ENCODE measurements around the gene ADORA2A. TPM values are rescaled to one million over a fixed set of nuclear protein-coding genes. Genes with fewer than 3 reads are reported as not detected.
A peak's percentile ranks its signal among the peaks of the same experiment; 100 is the strongest.

ADORA2A gene
- total RNA-seq, 2 experiments from 2014 or later, result 15.5 to 16.4 TPM

DNA sequence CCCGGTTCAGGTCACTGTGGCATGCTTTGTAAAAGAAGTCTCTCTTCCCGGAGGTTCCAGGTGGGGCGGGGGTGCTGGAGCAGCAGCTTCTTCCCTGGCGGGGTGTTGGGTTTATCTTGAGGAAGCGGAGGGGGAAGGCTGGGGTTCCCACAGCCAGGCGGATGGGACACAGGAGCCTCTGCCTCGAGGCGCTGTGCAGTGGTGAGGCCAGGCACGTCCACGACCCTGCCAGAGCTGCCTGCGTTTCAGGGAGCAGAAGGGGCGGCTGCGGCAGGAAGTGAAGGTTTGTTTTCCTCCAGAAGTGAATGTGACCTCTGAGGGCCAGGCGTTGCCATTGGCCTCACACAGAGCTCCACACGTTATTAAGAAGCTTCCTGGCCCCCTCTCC, 20.1 kb upstream of the ADORA2A start:
- peaks cover 23% of the 10 kb centered on the region for H3K4me1 ChIP-seq (ENCODE audit: insufficient read depth, low read length)
- intact Hi-C loops (cut with DNase I, micrococcal nuclease), result no loop called here
- ATAC-seq (ENCODE audit: poor library complexity) (no peak), DNase-seq (peak in 1 of 14 experiments; percentile 7)
- Mint-ChIP-seq H3K36me3 (ENCODE audit: low read depth) (peaks cover 40% of the 10 kb centered on the region), H3K4me1 (ENCODE audit: low read depth) (peaks cover 24% of the 10 kb centered on the region), H3K9me3 (no peaks in the 10 kb centered on the region), H3K27ac (peak overlapping the region; percentile 69), H3K4me3 (no peak overlapping the region), H3K27me3 (no peaks in the 10 kb centered on the region)
- no peaks in the 10 kb centered on the region for H3K9me3 ChIP-seq (ENCODE audit: control insufficient read depth in 1 of 2, insufficient read depth in 1 of 2, low read length in 2 of 2)
- H3K4me3 ChIP-seq (ENCODE audit: low read length), result no peak overlapping the region
- TF ChIP-seq CTCF (IDR thresholded peaks at IDR 0.05), result no peak
- no peaks in the 10 kb centered on the region for H3K27me3 ChIP-seq (ENCODE audit: control insufficient read depth in 1 of 2, insufficient read depth in 2 of 2, low read length in 2 of 2)
- ChIA-PET POLR2A (no interaction called here), CTCF (no interaction called here)
- no peak overlapping the region for H3K27ac ChIP-seq (ENCODE audit: low read depth in 1 of 2, low read length in 2 of 2)
- peaks cover 23% of the 10 kb centered on the region for H3K36me3 ChIP-seq (ENCODE audit: insufficient read depth, low read length)

GRCh38 chr22:24407884-24408283, 19.5 kb upstream of the ADORA2A start:
- CTCF ChIA-PET, result no interaction called here
- H3K4me1 Mint-ChIP-seq (ENCODE audit: low read depth), result peaks cover 24% of the 10 kb centered on the region
- H3K36me3 Mint-ChIP-seq (ENCODE audit: low read depth), result peaks cover 39% of the 10 kb centered on the region
- Histone ChIP-seq H3K36me3 (ENCODE audit: insufficient read depth, low read length) (peaks cover 25% of the 10 kb centered on the region), H3K4me1 (ENCODE audit: insufficient read depth, low read length) (peaks cover 23% of the 10 kb centered on the region), H3K9me3 (ENCODE audit: control insufficient read depth in 1 of 2, insufficient read depth in 1 of 2, low read length in 2 of 2) (no peaks in the 10 kb centered on the region), H3K27me3 (ENCODE audit: control insufficient read depth in 1 of 2, insufficient read depth in 2 of 2, low read length in 2 of 2) (no peaks in the 10 kb centered on the region), H3K4me3 (ENCODE audit: low read length) (no peak overlapping the region), H3K27ac (ENCODE audit: low read depth in 1 of 2, low read length in 2 of 2) (no peak overlapping the region)
- H3K9me3 Mint-ChIP-seq, result no peaks in the 10 kb centered on the region
- peak overlapping the region; percentile 69 for H3K27ac Mint-ChIP-seq
- intact Hi-C loops (cut with DNase I, micrococcal nuclease), result no loop called here
- POLR2A ChIA-PET, result no interaction called here
- no peaks in the 10 kb centered on the region for H3K27me3 Mint-ChIP-seq
- DNase-seq, result no peak
- TF ChIP-seq CTCF (IDR thresholded peaks at IDR 0.05), result no peak
- no peak overlapping the region for H3K4me3 Mint-ChIP-seq
- no peak for ATAC-seq (ENCODE audit: poor library complexity)

DNA sequence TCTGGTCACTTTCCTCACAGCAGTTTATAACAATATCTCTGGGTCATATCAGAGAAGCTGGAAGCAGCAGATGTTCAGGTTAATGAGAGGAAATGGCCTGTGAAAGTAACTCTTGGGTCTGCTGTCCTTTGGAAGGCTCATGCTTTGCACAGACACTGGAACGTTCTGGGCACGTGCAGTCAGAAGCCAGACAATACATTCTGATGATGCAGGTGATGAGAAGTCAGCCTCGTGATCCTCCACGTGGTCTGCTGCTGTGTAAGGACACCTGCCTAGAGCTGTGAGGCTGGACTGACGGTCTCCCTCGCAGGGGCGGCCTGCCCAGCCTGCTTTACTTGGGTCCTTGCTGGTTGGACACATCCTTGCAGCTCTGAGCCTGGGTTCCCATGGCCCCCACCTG, 18.8 kb upstream of the ADORA2A start:
- POLR2A ChIA-PET, result interaction anchor here (1.0 kb wide), 1 partner anchor 10 kb away, joined by 3 read pairs; no protein-coding TSS in a partner anchor
- peaks cover 23% of the 10 kb centered on the region for H3K4me1 ChIP-seq (ENCODE audit: insufficient read depth, low read length)
- no peak overlapping the region for H3K27ac ChIP-seq (ENCODE audit: low read depth in 1 of 2, low read length in 2 of 2)
- H3K4me1 Mint-ChIP-seq (ENCODE audit: low read depth), result peaks cover 24% of the 10 kb centered on the region
- peaks cover 36% of the 10 kb centered on the region for H3K36me3 Mint-ChIP-seq (ENCODE audit: low read depth)
- no peak for TF ChIP-seq CTCF (IDR thresholded peaks at IDR 0.05)
- no peaks in the 10 kb centered on the region for H3K27me3 Mint-ChIP-seq
- no peaks in the 10 kb centered on the region for H3K9me3 ChIP-seq (ENCODE audit: control insufficient read depth in 1 of 2, insufficient read depth in 1 of 2, low read length in 2 of 2)
- intact Hi-C loops (cut with DNase I, micrococcal nuclease), result no loop called here
- CTCF ChIA-PET, result interaction anchor here (0.9 kb wide), 1 partner anchor 15 kb away, joined by 3 read pairs; no protein-coding TSS in a partner anchor
- no peak overlapping the region for H3K27ac Mint-ChIP-seq
- no peak for ATAC-seq (ENCODE audit: poor library complexity)
- H3K36me3 ChIP-seq (ENCODE audit: insufficient read depth, low read length), result peaks cover 29% of the 10 kb centered on the region
- no peak for DNase-seq
- no peaks in the 10 kb centered on the region for H3K9me3 Mint-ChIP-seq
- no peak overlapping the region for H3K4me3 ChIP-seq (ENCODE audit: low read length)
- H3K4me3 Mint-ChIP-seq, result no peak overlapping the region
- no peaks in the 10 kb centered on the region for H3K27me3 ChIP-seq (ENCODE audit: control insufficient read depth in 1 of 2, insufficient read depth in 2 of 2, low read length in 2 of 2)

All from CD4-positive, alpha-beta T cell (primary cell).